ENCODE measurements around the gene PGC. TPM values are rescaled to one million over a fixed set of nuclear protein-coding genes. Genes with fewer than 3 reads are reported as not detected.

PGC gene
- total RNA-seq, 1 experiment from 2014 or later: not detected

DNA sequence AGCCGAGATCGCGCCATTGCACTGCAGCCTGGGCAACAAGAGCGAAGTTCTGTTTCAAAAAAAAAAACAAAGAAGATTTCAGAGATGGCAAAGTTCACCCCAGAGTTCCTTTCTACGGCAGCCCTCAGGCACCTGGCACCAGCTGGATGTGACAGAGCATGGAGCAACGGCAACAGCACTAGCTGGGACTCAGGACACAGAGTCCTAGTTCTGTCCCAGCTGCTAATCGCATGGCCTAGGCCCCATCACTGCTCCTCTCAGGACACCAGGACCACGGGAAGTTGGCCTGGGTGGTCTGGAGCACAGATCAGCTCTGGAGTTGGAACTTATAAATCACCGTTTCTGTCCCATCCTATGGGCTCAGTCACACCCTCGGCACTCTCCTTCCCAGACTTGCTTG is 1.1 kb downstream of the PGC start:
- no peak for DNase-seq (ENCODE audit: low spot score)

DNA sequence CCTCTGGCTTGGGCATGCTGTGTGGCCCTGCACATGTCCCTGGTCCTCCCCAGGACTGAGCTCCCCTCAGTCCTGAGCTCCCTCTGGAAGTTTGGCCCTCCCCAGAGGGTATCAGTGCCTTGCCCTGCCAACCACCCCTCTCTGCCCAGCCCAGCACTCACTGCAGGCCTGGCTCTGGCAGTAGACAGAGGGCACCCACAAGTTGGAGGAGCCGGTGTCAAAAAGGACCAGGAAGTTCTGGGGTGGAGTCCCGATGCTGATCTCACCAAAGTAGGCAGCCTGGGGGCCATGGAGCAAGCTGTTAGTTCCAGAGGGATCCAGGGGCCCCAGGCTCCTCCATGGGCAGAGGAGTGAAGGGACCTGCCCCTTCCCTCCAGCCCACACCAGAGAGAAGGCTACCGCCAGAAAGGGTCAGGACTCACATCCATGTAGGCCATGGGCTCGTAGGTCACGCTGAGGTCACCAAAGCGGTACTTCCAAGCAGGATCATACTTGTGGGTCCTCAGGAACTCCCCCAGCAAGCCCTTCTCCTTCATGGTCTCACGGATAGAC is 2.9 kb downstream of the PGC start:
- DNase-seq (ENCODE audit: low spot score): no peak

DNA sequence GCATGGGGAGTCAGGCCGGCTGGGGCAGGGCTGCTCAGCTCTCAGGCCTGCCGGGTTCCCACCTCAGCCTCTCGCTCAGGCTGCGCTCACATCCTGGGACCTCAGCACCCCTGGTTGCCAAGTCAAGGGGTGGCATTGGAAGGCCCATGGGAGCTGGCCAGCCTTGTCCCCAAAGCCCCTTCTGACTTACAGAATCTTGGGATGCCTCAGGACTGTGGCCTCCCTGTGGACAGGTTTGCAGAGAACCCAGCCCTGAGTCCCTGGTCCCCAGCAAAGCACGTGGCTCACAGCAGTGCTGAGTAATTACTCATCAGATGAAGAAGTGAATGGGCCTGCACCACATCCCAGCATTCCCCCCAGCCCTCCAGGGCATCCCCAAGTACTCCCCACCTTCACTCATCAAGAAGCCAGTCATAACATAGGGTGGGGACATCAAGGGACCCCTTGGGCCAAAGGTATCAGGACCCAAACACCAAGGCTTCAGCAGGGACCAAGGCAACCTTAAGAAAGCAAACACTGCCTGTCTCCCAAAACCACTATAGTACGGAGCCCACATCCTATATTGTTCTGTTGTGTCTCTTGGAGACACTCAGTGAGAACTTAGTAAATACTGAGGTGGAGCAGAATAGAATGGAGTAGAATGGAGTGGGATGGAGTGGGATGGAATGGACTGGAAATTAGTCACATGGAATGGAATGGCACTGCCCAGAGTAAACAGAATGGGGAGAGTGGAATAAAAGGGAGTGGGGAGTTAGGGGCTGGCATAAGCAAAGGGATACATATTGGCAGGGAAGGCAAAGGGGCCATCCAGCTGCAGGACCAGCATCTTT is 3.6 kb downstream of the PGC start:
- DNase-seq (ENCODE audit: low spot score): no peak

DNA sequence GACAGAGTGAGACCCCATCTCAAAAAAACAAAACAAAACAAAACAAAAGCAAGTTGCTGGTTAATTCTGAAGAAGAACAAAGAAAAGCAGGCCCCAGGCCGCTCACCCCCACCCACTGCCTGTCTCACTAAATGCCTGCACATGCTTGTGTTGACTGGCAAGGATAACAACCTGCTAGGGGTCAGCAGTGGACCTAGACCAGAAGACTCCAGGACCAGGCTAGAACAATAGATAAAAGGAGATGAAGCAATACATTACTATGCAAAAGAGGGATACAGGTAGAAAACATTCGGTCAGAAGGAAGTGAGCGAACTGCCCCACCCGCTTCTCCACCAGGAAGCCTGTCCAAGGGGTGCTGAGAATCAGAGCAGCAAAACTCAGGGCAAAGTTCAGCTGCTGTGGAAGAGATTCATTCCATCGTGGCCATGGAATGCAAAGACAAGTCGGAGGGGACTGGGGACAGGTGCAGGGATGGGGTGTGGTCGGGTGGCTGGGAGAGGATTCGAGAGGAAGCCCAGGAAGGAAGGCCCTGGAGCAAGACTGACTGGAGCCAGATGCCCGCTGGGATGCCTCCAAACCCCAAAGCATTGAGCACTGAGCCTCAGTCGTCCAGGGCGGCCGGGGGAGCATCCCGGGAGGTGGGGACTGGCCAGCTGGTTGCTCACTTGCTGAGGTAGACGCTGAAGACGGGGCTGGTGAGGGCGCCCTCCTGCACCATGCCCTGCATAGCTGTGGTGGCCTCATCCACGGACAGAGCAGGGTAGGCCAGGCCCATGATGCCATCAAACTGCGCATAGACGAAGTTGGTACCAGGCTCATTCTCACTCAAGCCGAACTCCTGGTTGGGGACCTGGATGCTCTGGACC is 5.3 kb downstream of the PGC start:
- DNase-seq (ENCODE audit: low spot score): no peak

DNA sequence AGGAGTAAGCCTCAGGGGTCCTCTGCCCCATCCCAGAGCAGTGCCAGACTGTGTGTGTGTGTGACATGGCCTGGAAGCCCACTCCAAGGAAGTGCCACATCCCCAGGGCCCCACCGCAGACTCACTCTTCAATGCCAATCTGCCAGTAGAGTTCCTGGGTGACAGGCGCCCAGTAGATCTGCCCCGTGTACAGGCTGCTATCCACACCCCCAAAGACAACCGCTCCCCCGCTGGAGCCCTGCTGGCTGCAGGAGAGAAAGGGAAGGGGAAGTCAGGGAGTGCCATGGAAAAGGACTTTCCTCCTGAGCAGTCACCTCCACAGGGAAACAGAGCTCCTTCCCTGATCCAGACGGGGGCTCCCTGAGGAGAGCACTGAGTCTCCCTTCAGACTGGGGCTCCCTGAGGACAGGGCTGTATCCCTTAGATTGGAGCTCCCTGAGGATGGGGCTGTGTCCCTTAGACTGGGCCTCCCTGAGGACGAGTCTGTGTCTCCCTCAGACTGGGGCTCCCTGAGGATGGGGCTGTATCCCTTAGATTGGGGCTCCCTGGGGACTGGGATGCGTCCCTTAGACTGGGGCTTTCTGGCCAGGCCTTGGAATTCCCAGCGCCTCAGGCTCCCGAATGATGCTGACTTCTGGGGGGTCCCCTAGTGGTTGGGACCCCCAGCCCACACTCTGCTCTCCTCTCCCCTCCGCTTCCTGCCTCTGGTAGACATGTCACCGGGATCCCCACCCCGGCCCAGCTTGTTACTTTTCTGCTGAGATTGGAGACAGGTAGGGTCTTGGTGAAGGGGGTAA is 6.6 kb downstream of the PGC start:
- DNase-seq (ENCODE audit: low spot score): no peak

DNA sequence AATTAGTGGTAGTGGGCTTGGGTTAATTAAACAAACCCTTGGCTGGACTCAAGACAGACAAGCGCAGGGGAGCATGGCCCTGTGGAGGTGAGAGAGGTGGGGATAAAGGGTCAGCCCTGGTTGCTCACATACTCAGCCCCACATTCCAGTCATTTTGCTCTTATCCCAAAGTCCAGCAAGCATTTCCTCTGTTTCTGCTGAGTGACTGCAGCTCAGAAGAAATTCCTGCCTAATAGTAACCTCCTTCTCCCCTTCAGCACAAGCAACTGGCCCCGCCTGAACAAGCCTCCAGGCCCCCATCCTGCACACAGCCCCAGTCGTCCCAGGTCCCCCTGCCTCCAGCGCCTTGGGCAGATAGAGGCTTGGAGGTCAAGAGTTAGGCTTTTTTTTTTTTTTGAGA is 8.2 kb downstream of the PGC start:
- DNase-seq (ENCODE audit: low spot score): no peak

DNA sequence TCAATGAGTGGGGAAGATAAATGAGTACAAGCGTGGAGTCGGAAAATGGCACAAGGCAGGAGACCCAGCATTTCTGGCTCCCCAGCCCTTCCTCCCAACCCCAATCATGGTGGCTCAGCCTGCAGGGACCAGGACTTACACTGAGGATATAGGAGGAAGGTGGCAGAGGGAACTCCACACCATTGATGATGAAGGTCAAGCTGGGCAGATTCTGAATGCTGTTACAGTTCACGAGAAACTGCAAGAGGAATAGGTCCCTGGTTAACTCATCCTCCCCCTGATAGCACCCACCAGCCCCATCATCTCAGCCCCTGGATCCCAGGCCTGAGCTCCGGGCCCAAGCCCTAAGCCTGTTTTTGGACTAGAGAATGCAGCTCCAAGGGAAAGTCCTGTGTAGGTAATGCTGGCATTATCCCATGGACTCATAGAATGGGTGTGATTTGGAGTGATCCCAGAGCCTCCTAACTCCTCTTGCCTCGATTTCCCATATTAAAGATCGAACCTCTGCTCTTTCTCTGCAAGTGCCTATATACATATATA is 9.5 kb downstream of the PGC start:
- DNase-seq (ENCODE audit: low spot score): no peak

DNA sequence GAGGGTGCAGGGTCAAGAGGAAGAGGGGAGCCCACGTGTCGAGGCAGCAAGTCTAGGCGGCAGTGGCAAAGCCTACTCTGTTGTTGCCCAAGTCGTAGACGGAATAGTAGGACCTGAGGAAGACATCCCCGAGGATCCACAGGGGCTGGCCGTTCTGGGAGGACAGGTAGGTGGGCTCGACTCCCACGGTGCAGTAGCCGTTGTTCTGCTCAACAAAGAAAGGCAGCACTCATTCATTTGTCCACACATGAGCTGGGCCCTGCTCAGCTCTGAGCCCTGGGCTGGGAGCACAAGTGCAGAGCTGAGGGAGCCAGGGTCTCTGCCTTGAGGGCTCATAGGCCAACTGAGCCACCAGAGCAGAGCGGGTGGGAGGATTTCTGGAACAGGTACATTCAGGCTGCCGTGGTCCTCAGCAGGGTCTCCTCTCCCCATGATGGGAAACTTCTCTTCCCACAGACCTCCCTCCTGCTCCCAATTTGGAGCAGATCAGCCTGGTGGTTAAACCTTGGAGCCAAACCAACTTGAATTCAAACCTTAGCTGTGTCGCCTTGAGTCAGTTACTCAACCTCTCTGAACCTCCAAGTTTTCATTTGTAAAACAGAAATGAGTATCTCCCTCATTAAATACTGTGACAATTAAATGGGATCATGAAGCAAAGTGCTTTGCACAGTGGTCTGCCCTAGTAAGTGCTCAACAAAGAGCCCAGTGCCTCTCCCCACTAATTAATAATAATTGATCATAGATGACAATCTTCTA is 10.2 kb downstream of the PGC start:
- DNase-seq (ENCODE audit: low spot score): no peak

DNA sequence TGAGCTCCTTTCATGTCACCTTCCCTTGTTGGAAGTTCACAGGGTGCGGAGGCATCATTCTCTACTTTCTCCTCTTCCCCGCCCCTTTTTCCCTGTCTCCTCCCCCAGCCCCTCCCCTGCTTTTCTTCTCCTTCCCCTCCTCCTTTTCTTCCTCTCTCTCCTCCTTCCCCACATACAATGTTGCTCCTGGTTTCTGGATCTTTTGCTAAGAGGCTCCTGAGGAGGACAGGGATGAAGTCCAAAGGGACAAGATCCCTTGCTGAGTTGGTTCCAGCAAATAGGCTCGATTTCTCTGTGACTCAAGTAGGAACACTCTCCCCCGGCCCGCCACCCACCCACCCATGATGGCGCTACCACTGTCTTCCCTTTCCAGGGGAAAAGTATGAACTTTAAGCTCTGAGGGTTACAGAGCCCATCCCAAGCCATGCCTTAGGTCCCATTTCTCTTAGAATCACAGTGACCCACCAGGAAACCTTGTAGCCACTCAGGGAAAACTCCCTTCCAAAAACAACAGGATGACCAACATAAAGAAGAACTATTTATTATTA is 10.9 kb downstream of the PGC start:
- DNase-seq (ENCODE audit: low spot score): no peak

DNA sequence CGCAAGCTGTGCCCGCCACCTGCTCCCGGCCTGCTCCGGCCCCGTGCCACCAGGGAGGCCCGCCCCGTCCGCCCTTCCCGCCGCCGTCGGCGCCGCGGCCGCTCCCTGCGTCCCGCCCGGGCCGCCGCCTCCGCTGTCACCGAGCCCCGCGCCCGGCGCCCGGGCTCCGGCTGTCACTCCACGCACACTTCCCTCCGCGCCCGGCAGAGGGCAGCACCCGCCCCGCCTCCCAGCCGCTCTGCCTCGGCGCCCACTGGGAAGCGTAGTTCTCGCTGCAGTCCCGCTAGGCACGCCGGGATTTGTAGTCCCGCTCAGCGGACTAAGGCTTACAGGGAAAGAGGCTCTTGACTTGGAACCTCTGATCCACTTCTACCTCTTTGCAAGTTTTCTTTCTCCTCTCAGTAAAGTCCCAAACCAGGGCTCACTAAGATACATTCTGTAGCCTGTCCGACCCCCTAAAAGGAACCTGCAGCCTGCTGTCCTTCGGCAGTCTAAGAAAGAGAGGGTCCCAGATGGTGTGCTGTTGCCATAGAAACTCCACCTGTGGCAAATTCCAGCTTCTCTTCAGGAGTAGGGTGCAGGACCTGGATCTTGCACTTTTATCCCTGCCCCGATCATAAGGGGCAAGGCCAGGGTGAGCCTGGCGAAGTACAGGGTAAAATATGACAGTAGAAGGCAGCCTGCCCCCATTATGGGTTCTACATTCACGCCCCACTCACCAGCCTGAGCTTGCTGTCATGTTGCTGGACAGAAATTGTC is 11.6 kb downstream of the PGC start, which contains the start of gene TFEB:
Gene TFEB (minus strand): TSS at position 182 of the 759 bp plus-strand sequence. CDS start 44,395 bp downstream, outside the sequence.
- DNase-seq (ENCODE audit: low spot score): peak; percentile 75

DNA sequence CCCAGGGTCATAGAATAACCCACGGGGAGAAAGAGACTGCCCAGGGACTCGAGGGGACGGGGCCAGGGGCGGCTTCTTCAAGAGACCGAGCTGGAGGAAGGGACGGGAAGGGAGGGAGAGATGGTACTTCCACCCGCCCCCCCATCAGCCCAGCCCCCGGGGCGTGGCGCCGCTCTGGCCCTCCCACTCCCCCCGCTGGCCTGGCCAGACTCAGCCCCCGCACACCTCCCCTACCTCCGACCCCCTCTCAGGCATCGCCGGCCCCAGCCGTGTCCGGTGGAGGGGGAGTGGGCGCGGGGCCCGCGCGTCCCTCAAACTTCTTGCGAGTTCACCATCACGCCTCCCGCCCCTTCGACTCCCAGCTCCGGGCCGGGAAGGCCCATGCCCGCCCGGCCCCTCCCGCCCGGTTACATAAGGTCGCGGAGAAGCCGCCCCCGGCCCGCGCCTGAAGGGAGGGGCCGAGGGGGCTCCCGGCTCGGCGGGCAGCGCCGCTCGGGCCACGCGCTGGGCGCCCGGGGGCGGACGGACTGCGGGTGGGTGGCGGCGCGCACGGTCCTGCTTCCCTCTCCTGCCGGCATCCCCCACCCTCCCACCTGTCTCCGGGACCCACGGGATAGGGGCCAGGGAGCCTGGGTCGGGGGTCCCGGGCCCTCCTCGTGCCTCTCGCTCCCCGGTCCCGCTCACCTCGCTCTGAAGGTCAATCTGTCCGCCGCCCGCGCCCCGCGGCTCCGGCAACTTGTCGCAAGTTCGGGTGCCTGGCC is 12.4 kb downstream of the PGC start:
- DNase-seq (ENCODE audit: low spot score): peak; percentile 74

DNA sequence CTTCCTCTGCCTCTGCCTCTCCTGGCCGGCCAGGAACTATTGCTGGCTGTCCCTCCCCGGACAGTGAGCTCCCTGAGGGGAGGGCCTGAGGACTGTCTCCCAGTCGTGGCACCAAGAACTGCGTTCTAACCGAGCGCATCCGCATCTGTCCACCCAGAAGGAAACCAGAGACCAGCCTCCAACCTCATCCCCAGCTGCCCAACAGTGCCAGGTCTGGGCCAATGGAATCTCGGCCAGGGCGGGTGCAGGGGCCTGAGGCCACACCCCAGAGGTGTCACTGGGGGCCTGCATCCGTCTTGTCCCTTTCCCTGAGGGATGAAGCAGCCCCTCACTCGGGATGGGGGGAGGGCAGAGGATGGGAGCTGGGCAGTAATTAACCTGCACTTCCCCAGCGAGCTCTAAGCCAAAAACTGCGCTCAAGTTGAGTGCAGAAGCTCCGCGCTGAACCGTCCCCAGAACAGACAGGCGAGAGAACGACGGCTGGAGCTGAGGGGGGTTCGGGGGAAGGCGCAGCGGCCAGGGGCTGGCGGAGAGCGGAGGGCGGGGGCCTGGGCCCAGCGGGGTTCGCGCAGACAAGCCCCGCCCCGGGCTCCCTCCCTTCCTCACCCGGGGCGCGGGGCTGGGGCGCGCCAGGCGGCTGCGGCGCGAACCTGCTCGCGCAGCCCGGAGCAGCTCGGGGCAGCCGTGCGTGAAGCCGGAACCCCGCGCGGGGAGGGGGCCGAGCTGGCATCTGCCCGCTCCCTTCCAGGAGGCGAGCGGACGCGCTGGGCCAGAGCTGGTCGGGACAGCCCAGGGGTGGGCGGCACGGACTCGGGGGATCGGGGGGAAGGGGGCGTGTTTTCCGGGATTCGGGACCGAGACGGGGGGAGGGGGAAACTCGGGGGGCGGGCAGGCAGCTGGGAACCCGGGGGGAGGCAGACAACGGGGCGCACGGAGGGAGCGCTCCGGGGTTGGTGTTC is 13.2 kb downstream of the PGC start:
- DNase-seq (ENCODE audit: low spot score): peak; percentile 67

DNA sequence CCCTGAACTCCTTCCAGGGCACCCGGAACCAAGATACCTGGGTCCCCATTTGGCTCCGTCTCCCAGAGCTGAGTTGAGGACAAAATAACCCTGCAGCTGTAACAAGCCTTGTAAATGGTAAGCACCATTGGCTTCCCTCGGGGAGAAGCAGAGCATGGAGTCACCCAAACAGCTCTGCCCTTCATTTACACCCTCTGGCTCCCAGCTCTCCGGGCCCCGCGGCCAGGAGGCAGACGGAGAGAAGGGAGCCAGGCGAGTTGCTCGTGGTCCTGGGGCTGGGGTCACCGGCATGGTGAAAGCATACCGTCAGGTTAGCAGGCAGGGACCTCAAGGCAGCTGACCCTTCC is 13.9 kb downstream of the PGC start:
- no peak for DNase-seq (ENCODE audit: low spot score)

DNA sequence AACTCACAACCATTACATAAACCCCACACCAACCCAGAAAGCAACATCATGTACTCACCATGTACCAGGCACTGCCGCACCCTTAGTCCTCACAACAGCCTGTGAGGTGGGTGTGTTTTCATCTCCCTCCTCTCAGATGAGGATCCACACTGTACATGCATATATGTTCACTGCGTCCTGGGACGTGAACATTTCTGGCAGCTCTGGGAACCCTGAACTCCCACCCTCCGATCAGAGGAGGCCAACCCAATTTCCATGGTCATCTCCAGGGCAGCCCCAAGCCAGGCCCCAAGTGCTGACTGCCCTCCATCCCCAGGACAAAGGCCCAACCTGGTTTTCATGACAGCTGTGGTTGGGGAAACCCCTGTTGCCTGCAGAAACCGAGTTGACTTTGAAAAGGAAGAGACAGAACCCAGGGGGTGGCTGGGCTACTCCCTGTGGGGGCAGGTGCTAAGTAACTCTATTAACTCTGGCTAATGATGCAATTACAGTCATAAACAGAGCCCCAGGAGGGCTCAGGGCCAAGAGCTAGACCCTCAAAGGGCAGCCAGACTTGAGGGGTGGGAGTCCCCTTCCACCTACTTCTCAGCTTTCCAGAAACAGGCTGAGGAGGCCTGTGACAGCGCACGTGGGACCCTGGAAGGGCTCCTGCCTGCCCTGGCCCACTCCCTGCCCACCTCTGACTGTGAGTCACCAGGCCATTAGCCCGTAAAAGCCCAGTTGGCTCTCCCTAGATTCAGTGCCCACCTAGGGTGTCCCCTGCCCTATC is 14.4 kb downstream of the PGC start:
- no peak for DNase-seq (ENCODE audit: low spot score)

DNA sequence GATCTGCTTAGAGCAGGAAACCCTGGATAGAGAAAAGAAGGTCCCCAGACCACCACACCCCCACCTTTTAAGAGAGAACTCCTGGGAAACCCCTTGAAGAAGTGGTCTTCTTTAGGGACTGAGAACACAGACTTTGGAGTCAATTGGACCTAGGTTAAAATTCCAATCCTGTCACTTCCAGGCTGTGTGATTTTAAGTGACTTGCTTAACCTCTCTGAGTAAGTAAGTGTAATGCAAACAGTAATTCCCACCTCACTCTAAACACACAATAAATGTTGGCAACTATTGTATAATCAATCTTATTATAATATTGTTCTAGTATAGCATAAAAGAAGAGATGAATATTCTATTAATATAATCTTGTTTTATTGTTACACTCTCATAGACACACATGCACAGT is 15.0 kb downstream of the PGC start:
- no peak for DNase-seq (ENCODE audit: low spot score)

DNA sequence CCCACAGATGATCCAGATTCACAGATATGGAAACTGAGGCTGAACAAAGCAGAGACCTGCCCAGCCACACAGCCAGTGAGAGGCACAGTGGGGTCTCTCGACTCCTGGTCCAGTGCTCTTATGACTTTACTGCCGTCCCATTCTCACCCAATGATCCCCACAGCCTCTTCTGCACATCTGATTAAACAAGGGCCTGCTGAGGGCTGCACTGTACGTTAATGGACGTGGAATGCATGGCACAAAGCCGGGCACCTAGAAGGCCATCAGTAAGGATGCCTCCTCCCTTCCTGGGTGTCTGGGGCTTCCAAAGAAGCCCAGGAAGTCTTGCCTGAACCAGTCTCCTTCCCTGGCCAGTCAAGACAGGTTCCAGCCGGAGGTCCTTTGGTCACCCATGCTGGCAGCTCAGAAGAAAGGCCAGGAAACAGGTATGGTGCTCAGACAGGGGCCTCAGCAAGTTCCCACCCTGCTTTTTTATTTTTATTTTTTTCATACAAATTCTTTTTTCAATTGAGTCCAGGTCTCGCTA is 15.6 kb downstream of the PGC start:
- DNase-seq (ENCODE audit: low spot score): no peak
